Raji (cell line): Measurements from ENCODE around the gene MCFD2.

Experiments used
- POLR2A ChIP-seq: IDR thresholded peaks from 2 replicates; pipeline ENCODE4 v1.6.1; 2011; ENCODE audit warnings: low read depth, low read length, control low read depth; ENCODE audit not compliant: insufficient read depth

Gene MCFD2

GRCh38 chr2:46945671-46946070 lies 30.1 kb upstream of the MCFD2 start:
- TF ChIP-seq POLR2A = no peak

DNA sequence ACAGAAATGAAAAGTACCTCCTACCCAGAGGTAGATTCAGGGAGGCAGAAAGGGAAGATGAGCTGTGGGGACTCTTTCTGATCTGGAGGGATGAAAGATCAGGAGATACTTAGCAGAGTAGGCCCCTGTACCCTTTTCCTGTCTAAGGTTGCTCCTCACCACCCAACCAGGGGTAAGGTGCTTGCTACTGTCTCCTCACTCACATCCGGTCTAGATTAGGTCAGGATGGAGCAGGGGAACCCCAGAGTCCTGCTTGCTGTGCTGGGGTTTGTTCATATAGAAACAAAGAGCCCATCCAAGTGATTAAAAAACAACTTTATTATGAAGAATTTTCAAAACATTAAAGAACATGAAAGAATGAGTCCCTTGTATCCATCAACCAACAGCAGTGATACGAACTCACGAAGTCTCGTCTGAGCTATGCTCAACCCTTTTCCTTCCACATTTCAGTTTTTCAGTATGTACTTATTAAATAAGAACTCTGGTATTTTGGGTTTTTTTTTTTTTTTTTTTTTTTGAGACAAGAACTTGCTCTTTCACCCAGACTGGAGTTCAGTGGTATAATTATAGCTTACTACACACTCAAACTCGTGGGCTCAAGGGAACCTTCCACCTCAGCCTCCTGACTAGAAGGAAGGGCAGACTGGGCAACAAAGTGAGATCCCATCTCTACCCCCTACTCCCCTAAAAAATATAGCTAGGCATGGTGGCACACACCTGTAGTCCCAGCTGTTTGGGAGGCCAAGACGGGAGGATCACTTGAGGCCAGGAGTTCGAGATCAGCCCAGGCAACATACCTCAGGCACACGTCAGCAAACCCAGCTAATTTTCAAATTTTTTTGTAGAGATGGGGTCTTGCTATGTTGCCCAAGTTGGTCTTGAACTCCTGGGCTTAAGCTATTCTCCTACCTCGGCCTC lies 28.5 kb upstream of the MCFD2 start:
- TF ChIP-seq POLR2A = peak; percentile 36; the same call in 1 of the 2 replicates

GRCh38 chr2:46942891-46943626 lies 27.5 kb upstream of the MCFD2 start:
- TF ChIP-seq POLR2A = no peak

DNA sequence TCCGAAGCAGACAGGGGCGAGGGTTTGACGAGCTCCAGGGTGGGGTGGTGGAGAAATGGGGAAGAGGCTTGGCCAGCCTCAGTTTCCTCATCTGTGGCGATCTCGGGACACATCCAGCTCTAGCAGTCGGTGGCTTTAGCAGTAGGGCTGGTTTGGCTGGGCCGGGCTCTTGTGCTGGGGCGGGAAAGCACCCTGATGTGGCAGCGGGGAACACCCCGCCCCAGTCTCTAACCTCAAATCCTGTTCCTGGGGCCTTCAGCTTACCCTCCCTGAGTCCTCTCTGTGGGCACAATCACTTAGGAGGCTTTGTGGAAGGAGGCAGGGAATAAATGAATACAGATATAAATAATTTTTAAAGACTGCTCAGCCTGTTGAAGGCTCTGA lies 26.5 kb upstream of the MCFD2 start:
- no peak for TF ChIP-seq POLR2A

GRCh38 chr2:46939626-46940359 lies 24.2 kb upstream of the MCFD2 start:
- TF ChIP-seq POLR2A = no peak

GRCh38 chr2:46937471-46937901 lies 21.9 kb upstream of the MCFD2 start:
- no peak for TF ChIP-seq POLR2A

GRCh38 chr2:46936566-46936965 lies 21.0 kb upstream of the MCFD2 start:
- no peak for TF ChIP-seq POLR2A

DNA sequence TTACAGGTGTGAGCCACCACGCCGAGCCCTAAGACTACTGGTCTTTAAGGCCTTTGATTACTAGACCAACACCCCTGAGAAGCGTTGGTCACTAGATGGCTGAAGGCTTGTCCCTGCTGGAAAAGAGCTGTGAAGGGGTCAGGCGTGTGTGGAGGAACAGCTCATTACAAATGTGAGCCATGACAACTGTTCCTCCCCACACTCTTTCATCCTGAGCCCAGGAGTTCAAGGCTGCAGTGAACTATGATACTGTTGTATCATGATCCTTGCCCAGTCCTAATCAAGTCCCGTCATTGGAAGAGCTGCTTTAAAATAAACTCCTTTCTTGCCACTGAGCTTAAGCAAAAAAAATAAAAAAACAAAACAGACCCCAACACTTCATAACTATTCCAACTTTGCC lies 19.5 kb upstream of the MCFD2 start:
- TF ChIP-seq POLR2A = no peak

DNA sequence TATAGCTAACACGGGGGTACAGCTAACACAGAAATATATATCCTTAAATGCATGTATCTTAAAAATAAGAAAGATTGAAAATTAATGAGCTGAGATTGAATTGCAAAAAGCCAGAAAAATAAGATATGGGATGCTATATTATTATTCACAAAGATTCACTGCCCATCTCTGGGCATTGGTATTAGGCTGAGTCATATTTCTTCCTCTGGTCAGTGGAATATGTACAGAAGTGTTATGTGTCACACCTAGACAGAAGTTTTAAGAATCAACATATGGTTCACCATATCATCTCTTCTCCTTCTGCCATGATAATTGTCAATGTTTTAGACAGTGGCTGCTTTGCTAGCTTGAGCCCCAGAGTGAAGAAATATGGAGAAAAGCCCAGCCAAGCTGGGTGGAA lies 14.0 kb upstream of the MCFD2 start:
- TF ChIP-seq POLR2A = no peak

GRCh38 chr2:46926863-46927262 lies 11.3 kb upstream of the MCFD2 start:
- no peak for TF ChIP-seq POLR2A

- TF ChIP-seq POLR2A = no peak
Measured at GRCh38 chr2:46925474-46926351, 10.1 kb upstream of the MCFD2 start.

- no peak for TF ChIP-seq POLR2A
Measured at GRCh38 chr2:46924608-46925007, 9.0 kb upstream of the MCFD2 start.

DNA sequence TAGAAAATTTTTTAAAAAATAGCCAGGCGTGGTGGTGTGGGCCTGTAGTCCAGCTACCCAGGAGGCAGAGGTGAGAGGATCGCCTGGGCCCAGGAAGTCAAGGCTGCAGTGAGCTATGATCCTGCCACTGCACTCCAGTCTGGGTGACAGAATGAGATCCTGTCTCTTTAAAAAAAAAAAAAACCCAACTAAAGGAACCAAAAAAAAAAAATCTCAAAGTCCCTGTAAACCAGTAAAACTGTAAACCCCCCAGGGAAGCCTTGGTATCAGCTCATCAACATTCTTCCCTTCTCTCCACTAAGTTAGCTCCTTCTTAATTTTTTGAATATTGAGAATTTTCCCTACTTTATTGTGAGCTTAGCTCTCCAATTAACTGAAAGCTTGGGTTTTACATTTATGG lies 8.4 kb upstream of the MCFD2 start:
- TF ChIP-seq POLR2A = no peak

GRCh38 chr2:46923041-46923528 lies 7.5 kb upstream of the MCFD2 start:
- TF ChIP-seq POLR2A = no peak

- no peak for TF ChIP-seq POLR2A
Measured at GRCh38 chr2:46922606-46923005, 7.0 kb upstream of the MCFD2 start.
